C4-2B (cell line): ENCODE data around the gene NSMCE4A.
"Not testable (repeated sequence)": the region's sequence is repeated elsewhere in the genome, so short reads cannot be mapped to it uniquely, and the experiment has no call there.

Experiments
- H3K27ac ChIP-seq: fragments of 450-650 bp; 2 replicates; pipeline ENCODE4 v1.5.1; 2017
- ZFX ChIP-seq: fragments of 450-650 bp; IDR thresholded peaks from 2 replicates; pipeline ENCODE4 v1.6.1; 2017
- TF ChIP-seq, protein P1 (sequence below): fragments of 450-650 bp; conservative IDR thresholded peaks from 2 replicates; pipeline ENCODE4 v1.5.1; 2017; ENCODE audit warnings: mild to moderate bottlenecking

The NSMCE4A gene

DNA sequence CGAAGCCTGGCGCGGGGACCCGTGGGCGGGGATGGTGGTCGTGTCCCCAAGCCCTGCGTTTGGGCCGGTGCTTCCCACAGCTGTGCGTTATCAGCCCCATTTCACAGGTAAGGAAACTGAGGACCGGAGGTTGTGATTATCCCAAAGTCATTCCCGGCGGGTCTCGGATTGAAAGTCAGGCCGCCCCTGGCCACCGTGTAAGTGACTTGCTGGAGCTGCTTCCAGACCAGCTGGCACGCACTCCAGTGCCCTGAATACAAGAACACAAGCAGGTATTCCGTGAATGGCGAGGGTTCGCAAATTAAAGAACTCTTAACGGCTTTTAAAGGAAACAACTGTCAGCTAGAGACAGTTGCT lies 46.5 kb downstream of the NSMCE4A start:
- TF ChIP-seq ZFX, result peak; percentile 69; the same call in 1 of the 2 replicates
- TF ChIP-seq, protein P1, sequence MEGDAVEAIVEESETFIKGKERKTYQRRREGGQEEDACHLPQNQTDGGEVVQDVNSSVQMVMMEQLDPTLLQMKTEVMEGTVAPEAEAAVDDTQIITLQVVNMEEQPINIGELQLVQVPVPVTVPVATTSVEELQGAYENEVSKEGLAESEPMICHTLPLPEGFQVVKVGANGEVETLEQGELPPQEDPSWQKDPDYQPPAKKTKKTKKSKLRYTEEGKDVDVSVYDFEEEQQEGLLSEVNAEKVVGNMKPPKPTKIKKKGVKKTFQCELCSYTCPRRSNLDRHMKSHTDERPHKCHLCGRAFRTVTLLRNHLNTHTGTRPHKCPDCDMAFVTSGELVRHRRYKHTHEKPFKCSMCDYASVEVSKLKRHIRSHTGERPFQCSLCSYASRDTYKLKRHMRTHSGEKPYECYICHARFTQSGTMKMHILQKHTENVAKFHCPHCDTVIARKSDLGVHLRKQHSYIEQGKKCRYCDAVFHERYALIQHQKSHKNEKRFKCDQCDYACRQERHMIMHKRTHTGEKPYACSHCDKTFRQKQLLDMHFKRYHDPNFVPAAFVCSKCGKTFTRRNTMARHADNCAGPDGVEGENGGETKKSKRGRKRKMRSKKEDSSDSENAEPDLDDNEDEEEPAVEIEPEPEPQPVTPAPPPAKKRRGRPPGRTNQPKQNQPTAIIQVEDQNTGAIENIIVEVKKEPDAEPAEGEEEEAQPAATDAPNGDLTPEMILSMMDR, result no peak
- peak overlapping the region; percentile 98 for H3K27ac ChIP-seq

DNA sequence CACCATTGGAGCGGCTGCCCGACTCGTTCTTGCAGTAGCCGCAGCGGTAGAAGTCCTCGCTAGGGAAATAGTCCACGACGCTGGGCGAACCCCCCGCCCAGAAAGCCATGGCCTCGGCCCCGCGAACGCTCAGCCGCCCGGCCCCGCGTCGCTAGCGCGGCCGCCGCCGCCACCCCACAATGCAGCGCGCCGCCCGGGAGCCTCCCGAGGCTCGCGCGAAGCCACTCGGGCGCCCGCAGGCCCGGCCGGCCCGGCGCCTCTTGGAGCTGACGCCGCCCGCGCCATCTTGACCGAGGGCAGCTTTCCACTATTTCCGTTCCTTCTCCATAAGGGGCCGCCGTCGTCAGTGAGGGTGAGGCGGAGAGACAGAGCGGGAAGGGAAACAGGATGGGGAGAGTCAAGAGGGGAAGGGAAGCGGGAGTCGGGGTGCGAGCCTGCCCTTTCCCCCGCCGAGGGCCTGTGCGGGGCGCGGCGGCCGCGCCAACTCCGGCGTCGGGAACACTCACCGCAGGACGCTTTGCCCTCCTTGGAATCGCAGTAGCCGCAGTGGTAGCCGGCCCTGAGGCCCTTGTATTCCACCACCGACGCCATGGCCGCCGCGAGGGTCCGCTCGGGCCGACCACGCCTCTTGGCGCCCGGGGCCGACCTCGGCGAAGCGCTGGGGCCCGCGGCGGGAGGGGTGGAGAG lies 47.0 kb downstream of the NSMCE4A start, which contains the start of gene ATE1:
Gene ATE1 (minus strand): TSS at position 191 of the 687 bp plus-strand sequence. CDS start 82 bp downstream, at position 109.
- TF ChIP-seq, protein P1, result no peak
- TF ChIP-seq ZFX, result peak; percentile 93
- peak within 1 kb of the TSS; percentile 98 for H3K27ac ChIP-seq

DNA sequence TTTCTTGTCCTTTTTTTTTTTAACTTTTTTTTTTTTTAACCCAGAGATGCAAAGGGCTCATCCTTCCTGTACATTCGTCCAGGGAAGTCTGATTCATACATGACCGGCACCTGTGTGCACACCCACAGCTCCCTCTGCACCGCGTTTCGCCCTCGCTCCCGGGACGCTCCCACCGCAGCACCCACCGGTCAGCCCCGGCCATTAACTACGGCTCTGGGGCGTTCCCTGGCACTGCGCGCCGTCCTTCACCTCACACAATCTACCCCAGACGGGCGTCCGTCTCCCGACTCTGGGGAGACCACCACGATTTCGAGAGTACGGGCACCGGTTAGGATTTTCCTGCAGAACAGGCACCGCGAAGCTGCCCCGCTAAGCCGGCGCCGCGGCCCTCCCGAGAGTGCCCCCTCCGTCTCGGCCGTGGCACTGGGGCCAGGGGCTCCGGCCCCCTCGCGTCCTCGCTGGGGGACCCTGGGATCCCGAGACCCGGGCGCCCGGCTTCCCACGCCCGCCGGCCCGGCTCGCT lies 47.6 kb downstream of the NSMCE4A start:
- no peak for TF ChIP-seq ZFX
- TF ChIP-seq, protein P1, result no peak
- H3K27ac ChIP-seq, result peak overlapping the region; percentile 98

DNA sequence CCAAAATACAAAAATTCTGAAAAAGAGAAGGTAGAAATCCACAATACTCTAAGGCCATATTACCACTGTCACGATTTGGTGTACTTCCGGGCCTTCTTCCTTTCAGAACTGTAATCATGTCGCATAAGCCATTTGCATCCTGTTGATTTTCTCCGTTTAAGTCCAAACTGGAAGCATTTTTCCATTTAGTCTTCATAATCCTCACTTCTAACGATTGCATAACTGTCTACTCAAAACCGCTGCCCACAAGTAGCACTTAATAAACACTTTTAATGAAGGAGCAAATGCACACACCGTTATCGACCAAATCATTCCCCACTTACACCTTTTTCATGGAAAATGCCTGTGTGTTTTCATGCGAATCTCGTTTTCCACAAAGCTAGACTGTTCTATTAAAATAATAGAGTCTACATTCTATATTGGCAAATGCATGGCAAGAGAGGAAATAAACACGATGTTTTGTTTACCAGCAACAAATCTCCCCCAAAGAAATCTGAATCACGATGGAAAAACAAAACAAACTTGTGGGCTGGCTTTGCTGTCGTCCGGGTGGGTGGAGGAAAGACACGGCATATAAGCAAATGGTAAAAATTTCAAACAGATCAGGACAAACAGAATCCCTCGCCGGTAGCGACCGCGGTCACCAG lies 48.2 kb downstream of the NSMCE4A start:
- TF ChIP-seq, protein P1, result no peak
- TF ChIP-seq ZFX, result no peak
- H3K27ac ChIP-seq, result peak overlapping the region; percentile 98

DNA sequence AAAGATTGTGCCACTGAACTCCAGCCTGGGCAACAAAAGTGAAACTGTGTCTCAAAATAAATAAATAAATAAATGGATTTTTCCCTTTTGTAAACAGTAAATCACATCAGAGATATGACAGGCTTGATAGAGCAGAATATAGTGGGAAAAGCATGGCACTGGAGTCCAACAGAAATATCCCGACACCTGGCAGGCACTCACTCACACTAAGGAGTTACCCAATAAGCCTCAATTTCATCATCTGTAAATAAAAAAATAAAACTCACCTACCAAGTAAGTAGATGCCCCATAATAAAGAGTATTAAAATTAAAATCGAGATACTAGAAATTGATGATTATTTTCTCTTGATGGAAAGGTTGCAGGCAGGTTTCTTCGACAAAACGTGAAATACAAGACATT lies 48.9 kb downstream of the NSMCE4A start:
- TF ChIP-seq ZFX, result no peak
- H3K27ac ChIP-seq, result no peak overlapping the region

DNA sequence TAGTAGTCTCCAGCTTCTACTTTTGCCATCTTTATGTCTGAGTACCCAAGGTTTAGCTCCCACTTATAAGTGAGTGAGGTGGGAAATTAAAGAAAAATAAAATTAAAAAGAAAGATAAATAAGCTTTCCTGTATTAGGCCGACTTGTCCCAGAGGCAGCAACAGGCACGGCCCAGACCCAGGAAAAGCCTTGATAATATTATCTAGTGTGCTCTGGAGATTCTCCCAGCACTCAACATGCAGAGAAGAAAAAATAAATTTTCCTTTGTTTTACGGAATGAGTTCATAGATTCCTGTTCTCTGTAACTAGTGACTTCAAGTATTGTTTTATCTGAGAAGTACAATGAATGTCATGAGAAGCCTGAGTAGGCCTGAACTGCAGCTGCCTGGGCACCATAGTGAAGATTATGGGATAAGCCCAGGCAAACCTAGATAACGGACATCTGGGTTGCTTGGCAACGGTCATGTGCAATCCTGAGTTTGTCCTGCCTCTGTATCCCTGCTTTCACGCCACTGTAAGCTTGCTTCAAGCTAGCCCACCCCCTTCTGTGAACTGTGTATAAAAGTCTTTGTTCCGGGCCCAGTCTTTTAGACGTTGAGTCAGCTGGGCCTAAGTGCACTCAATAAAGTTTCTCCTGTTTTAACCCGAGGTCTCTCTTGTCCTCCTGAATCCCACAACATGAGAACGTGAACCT lies 53.6 kb downstream of the NSMCE4A start:
- H3K27ac ChIP-seq, result no peak overlapping the region
- TF ChIP-seq ZFX, result no peak
- TF ChIP-seq, protein P1, result no peak

DNA sequence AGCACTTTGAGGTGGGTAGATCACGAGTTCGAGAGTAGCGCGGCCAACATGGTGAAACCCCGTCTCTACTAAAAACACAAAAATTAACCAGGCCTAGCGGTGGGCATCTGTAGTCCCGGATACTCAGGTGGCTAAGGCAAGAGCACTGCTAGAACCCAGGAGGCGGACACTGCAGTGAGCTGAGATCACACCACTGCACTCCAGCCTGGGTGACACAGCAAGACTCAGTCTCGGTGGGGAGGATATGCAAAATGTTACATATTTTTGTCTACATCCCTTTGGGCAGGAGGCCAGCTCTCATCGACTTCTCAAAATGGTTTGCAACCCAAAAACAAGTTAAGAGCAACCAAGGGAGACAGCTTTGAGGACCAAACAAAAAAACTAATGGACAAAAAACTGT lies 55.4 kb downstream of the NSMCE4A start:
- TF ChIP-seq, protein P1, result no peak
- TF ChIP-seq ZFX, result no peak
- no peak overlapping the region for H3K27ac ChIP-seq

DNA sequence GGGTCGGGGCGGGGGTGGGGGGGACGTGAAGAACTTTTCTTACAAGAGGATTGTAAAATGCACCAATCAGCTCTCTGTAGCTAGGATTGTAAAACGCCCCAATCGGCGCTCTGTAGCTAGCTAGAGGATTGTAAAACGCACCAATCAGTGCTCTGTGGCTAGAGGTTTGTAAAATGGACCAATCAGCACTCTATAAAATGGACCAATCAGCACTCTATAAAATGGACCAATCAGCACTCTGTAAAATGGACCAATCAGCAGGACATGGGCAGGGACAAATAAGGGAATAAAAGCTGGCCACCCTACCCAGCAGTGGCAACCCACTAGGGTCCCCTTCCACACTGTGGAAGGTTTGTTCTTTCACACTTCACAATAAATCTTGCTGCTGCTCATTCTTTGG lies 56.2 kb downstream of the NSMCE4A start:
- H3K27ac ChIP-seq, result not testable (repeated sequence)
